NCI-H1436 treated with DMSO at 0.1 percent for 48 hours (cell line): ENCODE measurements around the gene UBE2I.

Experiments used
- DNase-seq: peaks from one replicate; lab custom pipeline; 2025; lab: John Stamatoyannopoulos, UW

UBE2I gene

DNA sequence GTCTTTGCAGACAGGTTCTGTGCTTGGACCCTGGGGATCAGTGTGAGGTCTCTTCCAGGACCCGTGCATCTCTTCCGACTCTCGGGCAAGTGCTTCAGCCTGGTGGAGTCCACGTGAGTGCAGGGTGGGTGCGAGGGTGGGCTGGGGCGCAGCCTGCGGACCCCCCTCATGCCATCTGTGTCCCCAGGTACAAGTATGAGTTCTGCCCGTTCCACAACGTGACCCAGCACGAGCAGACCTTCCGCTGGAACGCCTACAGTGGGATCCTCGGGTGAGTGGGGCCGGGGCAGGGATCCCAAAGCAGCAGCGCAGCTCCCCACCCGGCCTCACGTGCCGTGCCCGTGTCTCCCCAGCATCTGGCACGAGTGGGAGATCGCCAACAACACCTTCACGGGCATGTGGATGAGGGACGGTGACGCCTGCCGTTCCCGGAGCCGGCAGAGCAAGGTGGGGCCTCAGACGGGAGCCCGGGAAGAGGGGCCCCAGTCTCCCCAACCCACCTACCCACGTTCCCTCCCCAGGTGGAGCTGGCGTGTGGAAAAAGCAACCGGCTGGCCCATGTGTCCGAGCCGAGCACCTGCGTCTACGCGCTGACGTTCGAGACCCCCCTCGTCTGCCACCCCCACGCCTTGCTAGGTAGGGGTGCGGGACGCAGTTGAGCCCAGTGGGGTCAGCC lies 52.4 kb downstream of the UBE2I start:
- no peak for DNase-seq

- no peak for DNase-seq
Measured at GRCh38 chr16:1362807-1363206, 53.4 kb downstream of the UBE2I start.

DNA sequence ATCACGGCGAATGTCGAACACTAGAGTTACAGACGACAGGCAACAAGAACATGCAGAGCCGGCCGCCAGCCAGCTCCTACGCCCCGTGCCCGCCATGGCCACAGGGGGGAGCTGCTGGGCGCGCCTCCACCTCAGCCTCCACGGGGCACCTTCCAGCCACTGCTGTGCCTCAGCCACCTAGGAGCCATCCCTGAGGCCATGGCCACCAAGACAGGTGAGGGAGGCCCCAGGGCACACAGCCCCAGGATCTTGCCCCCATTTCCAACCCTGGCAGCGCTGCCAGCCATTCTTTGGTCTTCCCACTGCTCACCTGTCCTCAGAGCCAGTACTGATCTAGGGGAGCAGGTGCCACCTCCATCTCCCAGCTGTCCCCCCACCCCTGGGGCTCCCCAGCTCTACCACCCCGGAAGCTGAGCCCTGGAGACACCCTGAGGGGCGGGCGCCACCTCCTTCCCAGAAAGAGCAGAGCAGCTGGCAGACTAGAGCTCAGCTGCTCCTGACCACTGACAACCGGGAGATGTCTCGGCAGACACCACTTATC lies 54.1 kb downstream of the UBE2I start:
- no peak for DNase-seq

DNA sequence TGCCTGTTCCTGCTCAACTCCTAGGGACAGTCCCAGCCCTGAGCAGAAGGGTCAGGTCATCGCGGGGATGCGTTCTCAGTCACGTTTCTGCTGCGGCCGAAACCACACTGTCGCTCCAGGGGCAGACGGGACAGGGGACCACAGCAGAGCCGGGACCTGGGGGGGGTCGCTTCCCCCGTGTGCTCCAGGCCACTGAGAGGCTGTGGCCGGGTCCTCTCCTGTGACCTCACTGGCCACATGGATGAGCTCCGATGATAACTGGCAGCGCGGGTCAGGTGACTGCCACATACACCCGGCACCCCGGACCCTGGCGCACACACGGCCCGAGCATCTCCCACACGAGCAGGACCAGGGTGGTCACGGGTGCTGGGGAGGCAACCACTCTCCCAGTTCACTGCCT lies 55.1 kb downstream of the UBE2I start:
- DNase-seq = no peak

- DNase-seq = no peak
Measured at GRCh38 chr16:1366060-1366711, 56.8 kb downstream of the UBE2I start.

DNA sequence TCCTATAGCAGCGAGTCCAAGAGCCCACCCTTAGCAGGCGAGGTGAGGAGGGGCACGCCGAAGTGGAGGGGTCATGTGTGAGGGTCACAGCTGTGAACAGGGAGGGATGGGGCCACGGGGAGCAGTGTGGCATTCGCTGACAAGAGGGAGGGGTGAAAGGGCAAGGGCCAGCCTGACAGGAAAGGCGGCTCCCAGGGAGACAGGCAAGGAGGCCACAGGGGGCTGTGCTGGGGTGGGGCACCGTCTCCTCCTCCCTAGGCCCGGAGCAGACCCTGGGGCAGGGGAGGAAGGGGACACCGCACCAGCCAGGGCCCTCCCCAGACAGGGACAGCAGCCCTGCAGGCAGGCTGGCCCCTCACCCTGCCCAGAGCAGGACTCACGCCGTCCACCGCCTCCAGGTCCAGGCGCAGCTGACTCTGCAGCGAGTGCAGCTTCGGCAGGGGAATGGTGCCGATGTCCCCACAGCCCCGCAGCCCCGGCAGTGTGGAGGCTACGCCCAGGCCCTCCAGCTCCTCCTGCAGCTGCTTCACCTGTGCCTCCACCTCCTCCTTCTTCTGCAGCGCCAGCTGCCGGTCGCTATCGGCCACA lies 57.4 kb downstream of the UBE2I start:
- DNase-seq = no peak

DNA sequence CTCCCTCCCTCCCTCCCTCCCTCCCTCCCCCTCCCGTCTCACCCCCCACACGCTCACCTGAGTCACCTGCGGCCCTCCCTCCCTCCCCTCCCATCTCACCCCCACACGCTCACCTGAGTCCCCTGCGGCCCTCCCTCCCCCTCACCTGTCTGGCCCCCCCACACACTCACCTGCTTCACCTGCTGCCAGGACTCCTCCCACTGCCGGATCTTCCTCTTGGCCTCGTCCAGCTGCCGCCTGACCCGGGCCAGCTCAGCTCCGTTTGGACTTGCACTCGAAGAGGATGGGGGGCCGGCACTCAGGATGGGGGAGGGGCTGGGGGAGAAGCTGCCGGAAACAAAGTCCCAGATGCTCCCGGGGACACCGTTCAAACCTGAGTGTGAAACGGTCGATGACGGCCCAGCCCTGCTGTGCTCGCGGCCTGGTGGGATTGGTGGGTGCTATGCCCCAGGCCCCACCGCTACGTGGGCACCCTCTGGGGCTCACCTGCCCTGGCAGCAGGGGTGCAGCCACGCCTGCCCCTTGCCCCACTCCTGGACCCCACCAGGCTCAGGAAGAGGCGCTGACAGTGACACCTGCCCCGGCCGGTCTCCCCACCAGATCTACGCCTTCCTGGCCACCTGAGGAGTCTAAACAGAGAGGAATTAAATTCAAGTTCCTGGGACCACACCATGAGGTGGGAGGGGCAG lies 58.2 kb downstream of the UBE2I start:
- no peak for DNase-seq

DNA sequence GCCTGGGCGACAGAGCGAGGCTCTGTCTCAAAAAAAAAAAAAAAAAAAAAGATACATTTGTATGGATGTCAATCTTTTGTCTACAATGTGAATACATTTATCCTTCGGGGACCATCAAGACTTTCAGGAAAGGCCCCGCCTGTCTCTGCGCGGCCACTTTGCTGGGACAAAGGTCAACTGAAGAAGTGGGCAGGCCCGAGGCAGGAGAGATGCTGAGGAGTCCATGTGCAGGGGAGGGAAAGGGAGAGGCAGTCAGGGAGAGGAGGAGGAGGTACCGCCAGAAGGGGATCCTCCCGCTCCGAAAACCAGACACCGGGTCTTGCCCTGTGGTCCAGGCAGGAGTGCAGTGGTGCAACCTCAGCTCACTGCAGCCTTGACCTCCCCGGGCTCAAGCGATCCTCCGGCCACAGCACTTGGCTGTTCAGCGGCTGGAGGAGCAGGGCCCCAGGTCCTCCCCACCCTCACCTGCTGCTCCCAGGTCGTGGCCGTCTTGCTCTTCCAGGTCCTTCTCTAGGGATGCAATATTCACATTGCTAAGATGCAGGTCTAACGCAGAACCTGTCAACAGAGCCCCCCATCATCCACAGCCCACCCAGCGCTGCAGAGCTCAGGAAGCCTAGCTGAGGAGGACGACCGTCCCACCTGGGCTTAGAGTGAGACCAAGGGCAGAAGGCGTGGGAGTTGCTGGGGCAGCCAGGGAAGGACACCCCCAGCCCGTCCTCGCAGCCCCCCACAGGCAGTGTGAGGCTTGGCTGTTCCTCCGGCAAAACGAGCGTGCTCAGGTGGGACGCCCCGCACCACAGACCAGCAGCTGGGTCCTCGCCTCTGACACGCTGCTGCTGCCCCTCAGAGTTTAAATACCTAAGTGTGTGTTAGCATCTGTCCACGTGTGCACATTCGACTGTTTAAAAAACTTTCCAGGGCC lies 61.9 kb downstream of the UBE2I start:
- DNase-seq = no peak

DNA sequence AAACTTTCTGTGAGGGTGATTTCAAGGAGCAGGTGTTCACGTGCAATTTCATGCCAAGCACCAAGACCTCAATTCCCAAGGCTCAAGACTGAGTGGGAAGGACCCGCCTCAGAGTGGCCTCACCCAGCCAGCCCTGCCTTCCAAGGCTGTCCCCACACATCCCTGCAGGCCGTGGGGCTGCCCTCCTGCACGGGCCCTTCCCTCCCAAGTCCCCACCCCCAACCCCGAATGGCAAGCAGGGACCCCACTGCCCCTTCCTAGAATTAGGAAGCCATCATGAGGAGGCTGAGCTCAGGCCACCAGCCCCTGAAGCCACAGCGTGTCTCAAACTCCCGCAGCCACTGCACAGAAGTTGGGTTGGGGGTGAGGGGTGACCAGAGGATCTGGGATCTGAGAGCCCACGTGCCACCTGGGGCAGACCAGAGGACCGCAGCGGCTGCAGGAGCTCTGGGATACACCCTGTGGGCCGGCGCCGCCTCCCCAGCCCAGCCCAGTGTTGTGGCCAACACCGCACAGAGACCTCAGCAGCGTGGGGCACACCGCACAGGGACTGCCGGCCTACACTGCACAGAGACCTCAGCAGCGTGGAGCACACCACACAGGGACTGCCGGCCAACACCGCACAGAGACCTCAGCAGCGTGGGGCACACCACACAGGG lies 63.0 kb downstream of the UBE2I start:
- DNase-seq = no peak

DNA sequence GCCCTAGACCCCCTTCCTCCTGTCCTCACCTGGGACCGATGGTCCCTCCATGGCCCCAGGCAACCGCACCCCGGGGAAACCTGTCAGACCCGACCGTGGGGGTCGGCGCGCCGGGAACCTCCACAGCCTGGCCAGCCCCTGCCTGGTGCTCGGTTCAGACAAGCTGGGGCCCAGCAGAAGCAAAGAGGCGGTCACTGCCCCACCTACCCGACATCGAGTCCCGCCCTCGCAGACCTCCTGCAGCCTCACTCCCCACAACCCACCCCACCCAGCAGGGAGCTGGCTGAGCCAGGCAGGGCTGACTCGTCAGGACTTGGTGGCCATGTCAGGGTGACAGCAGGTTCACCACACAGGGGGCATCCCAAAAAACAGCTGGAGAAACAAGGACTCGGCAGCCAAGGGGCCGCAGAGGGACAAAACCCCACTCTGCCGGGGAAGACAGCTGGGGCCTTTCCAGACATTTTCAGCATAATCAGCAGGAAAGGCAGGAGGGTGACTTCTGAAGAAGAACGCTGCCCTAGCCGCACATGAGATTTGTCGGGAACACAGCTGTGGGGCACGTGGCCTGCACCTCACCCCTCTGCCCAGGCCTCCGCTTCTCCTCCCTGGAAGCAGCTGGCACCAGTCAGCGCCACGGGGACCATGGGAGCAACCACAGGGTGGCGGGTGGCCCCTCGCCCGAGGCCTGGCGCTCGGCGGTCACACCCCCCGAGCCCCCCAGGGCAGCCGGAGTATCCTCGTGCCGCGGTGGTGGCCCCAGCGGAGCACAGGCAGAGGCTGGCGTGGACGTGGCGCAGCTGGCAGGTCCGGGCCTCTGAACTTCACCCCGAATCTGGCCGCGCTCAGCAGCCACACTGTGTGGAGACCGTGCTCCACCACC lies 65.2 kb downstream of the UBE2I start:
- no peak for DNase-seq

- DNase-seq = no peak
Measured at GRCh38 chr16:1375298-1375640, 65.8 kb downstream of the UBE2I start.

DNA sequence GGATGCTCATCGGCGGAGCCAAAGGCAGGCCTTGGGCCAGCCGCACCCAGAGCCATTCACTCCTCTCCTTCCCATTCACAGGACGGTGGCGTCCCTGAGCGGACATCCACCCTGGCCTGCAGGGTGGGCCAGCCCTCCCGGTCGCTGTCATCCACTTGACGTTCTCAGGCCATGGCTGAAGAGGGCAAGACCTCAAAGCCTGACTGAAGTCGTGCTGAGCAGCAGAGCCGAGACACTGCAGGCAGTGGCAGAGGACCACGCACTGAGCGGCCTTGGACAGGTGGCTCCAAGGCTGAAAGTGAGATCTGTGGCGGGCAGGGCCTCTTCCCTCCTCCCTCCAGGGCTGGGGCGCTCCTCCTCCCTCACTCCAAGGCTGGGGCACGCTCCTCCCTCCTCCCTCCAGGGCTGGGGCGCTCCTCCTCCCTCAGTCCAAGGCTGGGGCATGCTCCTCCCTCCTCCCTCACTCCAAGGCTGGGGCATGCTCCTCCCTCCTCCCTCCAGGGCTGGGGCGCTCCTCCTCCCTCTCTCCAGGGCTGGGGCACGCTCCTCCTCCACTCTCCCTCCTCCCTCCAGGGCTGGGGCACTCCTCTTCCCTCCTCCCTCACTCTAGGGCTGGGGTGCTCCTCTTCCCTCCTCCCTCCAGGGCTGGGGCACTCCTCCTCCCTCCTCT lies 66.4 kb downstream of the UBE2I start:
- DNase-seq = no peak
